GM12873 (cell line): ENCODE measurements around the gene MAST3.

Experiments used
- TF ChIP-seq, protein P1 (sequence below): IDR thresholded peaks from 2 replicates; pipeline ENCODE4 v1.5.1; 2012; ENCODE audit warnings: low read depth, mild to moderate bottlenecking, moderate library complexity, low read length, control low read depth; ENCODE audit not compliant: insufficient read depth; ENCODE audit errors: missing control alignments

MAST3 gene

DNA sequence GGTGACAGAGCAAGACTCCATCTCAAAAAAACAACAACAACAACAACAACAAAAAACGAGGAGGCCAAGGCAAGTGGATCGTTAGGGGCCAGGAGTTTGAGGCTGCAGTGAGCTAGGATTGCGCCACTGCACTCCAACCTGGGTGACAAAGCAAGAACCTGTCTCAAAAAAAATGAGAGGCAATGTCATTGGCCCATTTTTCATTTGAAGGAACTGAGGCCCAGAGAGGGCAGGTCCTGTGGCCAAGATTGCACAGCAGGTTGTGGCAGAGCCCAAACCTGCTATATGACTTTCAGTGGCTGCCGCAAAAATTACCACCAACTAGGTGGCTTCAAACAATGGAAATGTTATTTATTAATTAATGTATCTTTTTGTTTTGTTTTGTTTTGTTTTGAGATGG, 60.9 kb downstream of the MAST3 start:
- TF ChIP-seq, protein P1, sequence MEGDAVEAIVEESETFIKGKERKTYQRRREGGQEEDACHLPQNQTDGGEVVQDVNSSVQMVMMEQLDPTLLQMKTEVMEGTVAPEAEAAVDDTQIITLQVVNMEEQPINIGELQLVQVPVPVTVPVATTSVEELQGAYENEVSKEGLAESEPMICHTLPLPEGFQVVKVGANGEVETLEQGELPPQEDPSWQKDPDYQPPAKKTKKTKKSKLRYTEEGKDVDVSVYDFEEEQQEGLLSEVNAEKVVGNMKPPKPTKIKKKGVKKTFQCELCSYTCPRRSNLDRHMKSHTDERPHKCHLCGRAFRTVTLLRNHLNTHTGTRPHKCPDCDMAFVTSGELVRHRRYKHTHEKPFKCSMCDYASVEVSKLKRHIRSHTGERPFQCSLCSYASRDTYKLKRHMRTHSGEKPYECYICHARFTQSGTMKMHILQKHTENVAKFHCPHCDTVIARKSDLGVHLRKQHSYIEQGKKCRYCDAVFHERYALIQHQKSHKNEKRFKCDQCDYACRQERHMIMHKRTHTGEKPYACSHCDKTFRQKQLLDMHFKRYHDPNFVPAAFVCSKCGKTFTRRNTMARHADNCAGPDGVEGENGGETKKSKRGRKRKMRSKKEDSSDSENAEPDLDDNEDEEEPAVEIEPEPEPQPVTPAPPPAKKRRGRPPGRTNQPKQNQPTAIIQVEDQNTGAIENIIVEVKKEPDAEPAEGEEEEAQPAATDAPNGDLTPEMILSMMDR = no peak

DNA sequence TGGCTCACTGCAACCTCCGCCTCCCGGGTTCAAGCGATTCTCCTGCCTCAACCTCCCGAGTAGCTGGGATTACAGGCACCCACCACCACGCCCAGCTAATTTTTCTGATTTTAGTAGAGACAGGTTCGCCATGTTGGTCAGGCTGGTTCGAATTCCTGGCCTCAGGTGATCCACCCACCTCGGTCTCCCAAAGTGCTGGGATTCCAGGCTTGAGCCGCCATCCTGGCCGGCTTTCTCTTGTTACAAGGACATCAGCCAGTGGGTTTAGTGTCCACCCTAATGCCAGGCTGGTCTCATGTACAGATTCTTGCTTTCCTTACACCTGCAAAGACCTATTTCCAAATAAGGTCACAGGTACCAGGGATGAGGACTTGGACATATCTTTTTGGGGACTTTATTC, 62.2 kb downstream of the MAST3 start:
- TF ChIP-seq, protein P1 = no peak

DNA sequence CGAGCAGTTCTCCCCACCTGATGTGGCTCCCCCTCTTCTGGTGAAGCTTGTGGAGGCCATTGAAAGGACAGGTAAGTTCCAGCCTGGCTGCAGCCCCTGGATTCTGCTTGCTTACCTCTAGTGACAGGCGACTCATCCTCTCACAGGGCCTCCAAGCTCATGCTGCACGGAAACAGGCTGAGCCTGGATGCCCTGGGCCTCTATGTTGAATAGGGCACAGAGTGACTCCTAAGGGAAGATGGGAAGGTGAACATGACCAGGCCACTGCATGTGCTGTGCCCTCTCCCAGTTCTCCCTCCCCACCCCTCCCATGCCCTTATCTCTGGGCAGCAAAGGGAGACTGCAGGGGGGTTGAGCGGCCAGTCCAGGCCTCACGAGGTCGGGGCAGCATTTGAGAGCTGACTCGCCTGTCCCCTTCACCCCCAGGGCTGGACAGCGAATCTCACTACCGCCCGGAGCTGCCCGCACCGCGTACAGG, 63.0 kb downstream of the MAST3 start:
- TF ChIP-seq, protein P1 = no peak

DNA sequence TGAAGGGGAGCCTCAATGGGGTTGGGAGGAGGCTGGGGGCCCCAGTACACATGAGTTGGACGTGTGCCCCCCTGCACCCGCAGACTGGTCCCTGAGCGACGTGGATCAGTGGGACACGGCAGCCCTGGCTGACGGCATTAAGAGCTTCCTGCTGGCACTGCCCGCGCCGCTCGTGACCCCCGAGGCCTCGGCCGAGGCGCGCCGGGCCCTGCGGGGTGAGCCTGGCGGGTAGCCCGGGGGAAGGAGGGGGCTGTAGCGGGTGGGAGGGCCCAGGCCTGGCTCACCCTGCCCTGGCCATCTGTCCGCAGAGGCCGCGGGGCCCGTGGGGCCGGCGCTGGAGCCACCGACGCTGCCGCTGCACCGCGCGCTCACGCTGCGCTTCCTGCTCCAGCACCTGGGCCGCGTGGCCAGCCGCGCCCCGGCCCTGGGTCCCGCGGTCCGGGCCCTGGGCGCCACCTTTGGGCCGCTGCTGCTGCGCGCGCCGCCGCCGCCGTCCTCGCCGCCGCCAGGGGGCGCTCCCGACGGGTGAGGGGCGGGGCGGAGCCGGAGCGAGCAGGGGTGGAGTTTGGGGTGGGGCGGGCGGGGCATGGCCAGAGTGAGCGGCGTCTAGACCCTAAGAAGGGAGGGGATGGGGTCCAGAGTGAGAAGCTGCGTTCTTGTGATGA, 63.5 kb downstream of the MAST3 start:
- TF ChIP-seq, protein P1 = peak; percentile 56

DNA sequence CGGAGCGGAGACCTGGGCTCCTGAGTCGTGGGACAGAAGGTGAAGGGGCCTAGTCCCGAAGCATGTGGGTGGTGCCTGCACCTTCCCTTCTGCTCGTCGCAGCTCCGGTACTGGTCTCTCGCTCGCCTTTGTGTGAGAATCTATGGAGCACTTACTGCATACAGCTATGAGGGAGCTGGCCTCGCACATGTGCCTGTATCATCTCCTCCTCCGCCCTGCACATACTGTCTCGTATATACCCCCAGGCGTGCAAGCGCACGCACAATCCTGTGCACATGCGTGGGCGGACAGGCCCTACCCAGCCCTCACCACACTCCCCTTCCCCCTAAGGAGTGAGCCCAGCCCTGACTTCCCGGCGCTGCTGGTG, 64.0 kb downstream of the MAST3 start:
- TF ChIP-seq, protein P1 = no peak

DNA sequence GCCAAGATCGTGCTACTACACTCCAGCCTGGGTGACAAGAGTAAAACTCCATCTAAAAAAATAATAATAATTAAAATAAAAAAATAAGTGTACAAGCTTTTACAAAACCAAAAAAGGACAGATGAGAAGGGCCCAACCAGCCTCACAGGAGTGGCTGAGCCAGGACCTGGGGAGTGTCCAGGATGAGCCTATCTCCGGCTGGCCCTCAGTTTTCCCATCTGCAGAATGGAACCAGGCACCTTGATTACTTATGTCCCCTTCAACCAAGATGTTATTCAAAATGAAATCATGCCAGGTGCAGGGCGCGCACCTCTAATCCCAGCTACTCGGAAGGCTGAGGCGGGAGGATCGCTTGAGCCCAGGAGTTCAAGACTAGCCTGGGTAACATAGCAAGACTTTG, 66.5 kb downstream of the MAST3 start:
- TF ChIP-seq, protein P1 = no peak

DNA sequence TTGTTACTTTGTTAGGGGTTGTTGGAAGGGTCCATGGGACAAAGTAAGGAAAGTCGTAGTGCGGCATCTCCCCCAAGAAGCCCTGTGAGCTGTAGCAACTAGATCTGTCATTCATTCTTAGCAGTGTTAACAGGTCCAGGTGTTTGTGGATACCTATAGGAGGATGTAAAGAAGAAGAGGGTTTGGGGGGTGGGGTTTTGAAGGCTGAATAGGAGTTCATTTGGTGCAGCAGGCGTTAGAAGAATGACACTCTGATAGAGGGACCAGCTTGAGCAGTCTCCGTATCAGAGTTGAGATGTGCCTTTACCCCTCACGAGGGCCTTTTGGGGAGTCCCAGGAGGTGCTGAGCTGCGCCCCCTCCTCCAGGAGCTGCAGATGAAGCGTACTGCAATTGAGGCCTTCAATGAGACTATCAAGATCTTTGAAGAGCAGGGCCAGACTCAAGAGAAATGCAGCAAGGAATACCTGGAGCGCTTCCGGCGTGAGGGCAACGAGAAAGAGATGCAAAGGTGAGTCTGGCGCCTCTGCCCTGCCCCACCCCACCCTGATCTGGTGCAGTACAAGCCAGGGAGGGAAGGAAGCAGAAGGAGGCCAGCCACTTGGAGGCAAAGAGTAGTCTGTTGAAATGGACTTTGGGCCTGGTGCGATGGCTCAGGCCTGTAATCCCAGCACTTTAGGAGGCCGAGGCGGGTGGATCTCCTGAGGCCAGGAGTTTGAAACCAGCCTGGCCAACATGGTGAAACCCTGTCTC, 68.4 kb downstream of the MAST3 start:
- TF ChIP-seq, protein P1 = no peak
